ENCODE measurements around the gene EDN2. TPM values are rescaled to one million over a fixed set of nuclear protein-coding genes. Genes with fewer than 3 reads are reported as not detected.

EDN2 gene
- total RNA-seq, 1 donor = not detected

DNA sequence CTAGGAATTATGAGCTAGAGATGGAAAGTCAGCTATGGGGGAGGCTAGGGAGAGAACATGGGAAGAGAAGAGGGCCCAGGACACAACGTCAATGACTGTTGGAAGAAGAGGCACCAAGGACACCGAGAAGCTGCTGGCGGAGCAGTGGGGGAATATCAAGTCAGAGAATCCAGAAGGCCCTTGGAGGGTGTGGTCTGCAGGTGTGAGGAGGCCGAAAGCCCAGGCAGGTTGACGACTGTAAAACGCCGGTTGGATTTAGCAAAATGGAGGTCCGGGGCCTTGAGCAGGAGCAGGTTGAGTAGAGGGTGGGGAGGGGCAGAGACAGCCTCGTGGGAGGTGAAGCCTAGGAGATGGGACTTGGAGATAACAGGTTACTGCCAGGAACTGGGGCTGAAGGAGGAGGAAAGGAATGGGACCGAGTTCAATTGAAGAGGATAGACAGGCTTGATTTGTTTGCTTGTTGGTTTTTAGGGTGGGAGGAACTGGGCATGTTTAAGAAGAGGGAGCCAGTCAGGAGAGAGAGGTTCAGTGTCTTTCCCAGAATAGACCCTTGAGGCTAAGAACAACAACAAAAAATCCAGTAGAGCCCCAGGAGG is 35.1 kb downstream of the EDN2 start:
- no peak overlapping the region for H3K4me3 ChIP-seq (ENCODE audit: low read depth, low read length)
- DNase-seq (ENCODE audit: low read depth) = no peak
- TF ChIP-seq, protein P1, sequence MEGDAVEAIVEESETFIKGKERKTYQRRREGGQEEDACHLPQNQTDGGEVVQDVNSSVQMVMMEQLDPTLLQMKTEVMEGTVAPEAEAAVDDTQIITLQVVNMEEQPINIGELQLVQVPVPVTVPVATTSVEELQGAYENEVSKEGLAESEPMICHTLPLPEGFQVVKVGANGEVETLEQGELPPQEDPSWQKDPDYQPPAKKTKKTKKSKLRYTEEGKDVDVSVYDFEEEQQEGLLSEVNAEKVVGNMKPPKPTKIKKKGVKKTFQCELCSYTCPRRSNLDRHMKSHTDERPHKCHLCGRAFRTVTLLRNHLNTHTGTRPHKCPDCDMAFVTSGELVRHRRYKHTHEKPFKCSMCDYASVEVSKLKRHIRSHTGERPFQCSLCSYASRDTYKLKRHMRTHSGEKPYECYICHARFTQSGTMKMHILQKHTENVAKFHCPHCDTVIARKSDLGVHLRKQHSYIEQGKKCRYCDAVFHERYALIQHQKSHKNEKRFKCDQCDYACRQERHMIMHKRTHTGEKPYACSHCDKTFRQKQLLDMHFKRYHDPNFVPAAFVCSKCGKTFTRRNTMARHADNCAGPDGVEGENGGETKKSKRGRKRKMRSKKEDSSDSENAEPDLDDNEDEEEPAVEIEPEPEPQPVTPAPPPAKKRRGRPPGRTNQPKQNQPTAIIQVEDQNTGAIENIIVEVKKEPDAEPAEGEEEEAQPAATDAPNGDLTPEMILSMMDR (IDR thresholded peaks at IDR 0.05; ENCODE audit: insufficient read depth, low read length) = no peak

DNA sequence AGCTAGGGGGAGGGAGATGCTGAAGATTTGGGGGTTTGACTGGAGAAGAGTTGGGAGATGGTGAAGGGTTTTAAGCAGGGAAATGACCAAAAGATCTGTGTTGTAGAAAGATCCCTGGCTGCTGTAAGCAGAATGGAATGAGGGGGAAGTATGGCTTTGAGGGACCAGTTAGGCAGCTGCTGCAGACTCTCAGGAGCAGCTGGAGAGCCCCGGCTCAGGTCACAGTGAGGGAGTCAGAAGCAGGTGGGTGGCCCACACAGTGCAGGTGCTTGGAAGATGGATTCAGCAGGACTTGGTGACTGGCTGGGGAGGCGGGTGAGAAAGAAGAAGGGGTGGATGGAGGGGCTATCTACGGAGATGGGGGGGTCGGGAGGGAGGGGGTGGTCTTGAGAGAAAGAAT is 35.7 kb downstream of the EDN2 start:
- no peak for DNase-seq (ENCODE audit: low read depth)
- no peak overlapping the region for H3K4me3 ChIP-seq (ENCODE audit: low read depth, low read length)
- TF ChIP-seq, protein P1 (IDR thresholded peaks at IDR 0.05; ENCODE audit: insufficient read depth, low read length) = no peak

DNA sequence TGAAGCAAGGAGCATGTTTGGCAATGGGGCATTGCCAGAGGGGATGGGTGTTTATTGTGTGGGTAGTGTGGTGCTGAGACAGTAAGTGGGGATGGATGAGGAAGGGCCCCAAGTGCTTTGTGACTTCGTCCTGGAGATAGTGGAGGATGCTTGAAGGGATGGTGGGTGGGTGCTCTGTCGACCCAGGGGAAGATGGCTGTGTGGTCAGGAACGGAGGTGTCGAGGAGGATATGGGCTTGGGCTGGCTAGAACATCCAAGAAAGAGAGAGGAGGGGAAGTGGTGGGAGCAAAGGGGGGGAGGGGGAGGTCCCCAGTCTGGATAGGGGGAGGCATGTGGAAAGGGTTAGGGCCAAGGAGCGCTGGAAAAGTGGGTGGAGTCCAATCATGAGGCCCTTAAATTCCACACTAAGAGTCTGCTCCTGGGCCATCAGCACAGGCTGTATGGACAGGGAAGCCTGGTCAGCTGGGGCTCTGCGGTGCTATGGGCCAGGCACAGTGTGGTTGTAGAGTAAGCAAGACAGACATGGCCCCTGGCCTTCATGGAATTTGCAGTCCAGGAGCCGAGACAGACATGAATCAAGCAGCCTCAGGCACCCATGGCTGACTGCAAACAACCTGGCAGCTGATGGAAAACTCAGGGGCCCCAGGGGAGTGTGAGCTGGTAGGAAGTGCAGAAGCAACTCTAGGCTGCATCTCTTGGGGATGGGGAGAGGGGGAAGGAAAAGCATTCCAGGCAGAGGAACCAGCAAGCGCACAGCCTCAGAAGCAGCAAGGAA is 36.3 kb downstream of the EDN2 start:
- H3K4me3 ChIP-seq (ENCODE audit: low read depth, low read length) = no peak overlapping the region
- TF ChIP-seq, protein P1 (IDR thresholded peaks at IDR 0.05; ENCODE audit: insufficient read depth, low read length) = no peak
- DNase-seq (ENCODE audit: low read depth) = no peak

DNA sequence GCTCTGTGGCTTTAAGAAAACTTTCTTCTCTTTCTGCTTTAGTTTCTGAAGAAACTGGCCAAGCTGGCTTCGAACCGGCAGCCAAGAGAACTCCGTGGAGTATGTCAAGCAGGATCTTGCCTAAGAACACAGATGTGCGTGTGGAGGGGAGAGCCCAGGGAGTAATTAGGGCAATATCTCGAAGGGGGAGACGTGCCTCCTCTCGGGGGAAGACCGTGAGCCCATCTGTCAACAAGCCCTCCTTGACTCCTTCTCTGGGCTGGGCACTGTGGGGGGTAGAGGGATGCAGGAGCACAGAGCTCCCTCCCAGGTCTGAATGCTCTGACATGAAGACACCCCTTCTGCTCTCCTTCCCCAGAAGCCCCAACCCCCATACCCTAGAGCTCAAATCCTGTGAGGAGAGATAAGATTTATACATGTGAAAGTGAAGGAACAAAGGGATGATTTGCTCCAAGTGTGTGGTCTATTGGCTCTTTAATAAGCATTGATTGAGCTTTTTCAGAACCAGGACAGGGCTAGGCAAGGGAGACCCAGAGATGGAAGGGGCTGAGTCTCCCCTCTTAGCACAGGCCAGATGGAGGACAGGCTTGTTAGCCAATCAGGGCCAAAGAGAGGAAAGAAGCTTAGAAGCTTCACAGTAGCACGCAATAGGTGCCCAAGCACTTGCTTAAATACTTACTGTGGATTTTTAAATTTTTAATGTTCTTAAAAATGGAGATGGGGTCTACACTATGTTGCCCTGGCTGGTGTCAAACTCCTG is 37.5 kb downstream of the EDN2 start:
- DNase-seq (ENCODE audit: low read depth) = no peak
- H3K4me3 ChIP-seq (ENCODE audit: low read depth, low read length) = no peak overlapping the region
- TF ChIP-seq, protein P1 (IDR thresholded peaks at IDR 0.05; ENCODE audit: insufficient read depth, low read length) = no peak

DNA sequence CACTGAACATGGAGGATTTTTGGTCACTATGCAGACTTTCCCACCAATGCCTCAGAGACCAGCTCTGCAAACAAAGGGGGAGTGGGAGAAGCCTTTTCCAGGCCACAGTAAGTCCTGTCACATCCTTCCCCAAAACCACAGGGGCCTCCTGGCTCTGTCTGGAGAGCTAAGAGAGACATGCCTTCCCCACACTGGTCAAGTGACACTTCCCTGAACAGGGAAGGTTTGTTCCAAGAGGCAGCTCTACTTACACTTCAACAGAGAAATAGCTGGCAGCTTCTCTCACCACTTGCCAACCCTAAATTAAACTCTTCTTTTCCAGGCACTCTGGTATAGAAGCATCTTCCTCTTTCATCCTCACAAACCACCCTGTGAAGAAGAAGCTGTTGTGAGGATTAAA is 39.7 kb downstream of the EDN2 start:
- H3K4me3 ChIP-seq (ENCODE audit: low read depth, low read length) = no peak overlapping the region
- TF ChIP-seq, protein P1 (IDR thresholded peaks at IDR 0.05; ENCODE audit: insufficient read depth, low read length) = no peak
- DNase-seq (ENCODE audit: low read depth) = no peak

DNA sequence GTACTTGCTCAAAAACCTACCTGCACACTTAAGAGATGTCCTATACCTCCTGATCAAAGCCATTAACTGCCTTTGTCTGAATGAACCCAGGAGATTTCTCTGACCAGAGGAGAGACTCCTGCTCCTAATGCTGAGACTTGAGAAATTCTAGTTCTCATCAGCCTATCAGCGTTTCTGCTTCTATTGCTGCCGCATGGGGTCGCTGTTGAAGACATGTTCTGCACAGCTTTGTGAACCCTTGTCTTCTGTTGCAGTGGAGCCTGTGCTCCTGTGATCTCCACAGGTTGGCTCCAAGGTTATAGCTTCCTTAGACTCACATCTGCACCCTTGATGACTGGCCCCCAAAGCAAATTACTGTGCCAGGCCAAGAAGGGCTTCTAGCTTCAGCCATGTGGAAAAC is 40.2 kb downstream of the EDN2 start:
- no peak overlapping the region for H3K4me3 ChIP-seq (ENCODE audit: low read depth, low read length)
- no peak for DNase-seq (ENCODE audit: low read depth)
- TF ChIP-seq, protein P1 (IDR thresholded peaks at IDR 0.05; ENCODE audit: insufficient read depth, low read length) = peak; percentile 5

All from fibroblast of the aortic adventitia (primary cell).